Gastroesophageal sphincter (tissue), 3 donors: ENCODE data around the gene PLOD2.

Experiments used
- POLR2A ChIP-seq, 2 donors: fragments of 450-650 bp; IDR thresholded peaks; one replicate each; pipeline ENCODE4 v1.6.1; 2017; ENCODE audit warnings: antibody characterized with exemption in 2 of 2, mild to moderate bottlenecking in 2 of 2, moderate library complexity in 1 of 2
- POLR2AphosphoS5 ChIP-seq: sonication (generic); formaldehyde crosslinking; IDR thresholded peaks from one replicate; pipeline ENCODE4 v1.6.1; 2017; ENCODE audit warnings: antibody characterized with exemption
- TF ChIP-seq, protein P1 (sequence below), 4 experiments: fragments of 200-600 bp in 2 of 4; fragments of 450-650 bp in 2 of 4; sonication (generic) in 1 of 4; IDR thresholded peaks; one replicate each; pipeline ENCODE4 v1.5.1; 2017 to 2019; ENCODE audit warnings: antibody characterized with exemption in 4 of 4, mild to moderate bottlenecking in 2 of 4, moderate library complexity in 2 of 4

GRCh38 chr3:146134348-146135117, 26.5 kb downstream of the PLOD2 start:
- TF ChIP-seq, protein P1, sequence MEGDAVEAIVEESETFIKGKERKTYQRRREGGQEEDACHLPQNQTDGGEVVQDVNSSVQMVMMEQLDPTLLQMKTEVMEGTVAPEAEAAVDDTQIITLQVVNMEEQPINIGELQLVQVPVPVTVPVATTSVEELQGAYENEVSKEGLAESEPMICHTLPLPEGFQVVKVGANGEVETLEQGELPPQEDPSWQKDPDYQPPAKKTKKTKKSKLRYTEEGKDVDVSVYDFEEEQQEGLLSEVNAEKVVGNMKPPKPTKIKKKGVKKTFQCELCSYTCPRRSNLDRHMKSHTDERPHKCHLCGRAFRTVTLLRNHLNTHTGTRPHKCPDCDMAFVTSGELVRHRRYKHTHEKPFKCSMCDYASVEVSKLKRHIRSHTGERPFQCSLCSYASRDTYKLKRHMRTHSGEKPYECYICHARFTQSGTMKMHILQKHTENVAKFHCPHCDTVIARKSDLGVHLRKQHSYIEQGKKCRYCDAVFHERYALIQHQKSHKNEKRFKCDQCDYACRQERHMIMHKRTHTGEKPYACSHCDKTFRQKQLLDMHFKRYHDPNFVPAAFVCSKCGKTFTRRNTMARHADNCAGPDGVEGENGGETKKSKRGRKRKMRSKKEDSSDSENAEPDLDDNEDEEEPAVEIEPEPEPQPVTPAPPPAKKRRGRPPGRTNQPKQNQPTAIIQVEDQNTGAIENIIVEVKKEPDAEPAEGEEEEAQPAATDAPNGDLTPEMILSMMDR (IDR thresholded peaks at IDR 0.05): no peak
- no peak for TF ChIP-seq POLR2A (IDR thresholded peaks at IDR 0.05)
- TF ChIP-seq POLR2AphosphoS5: no peak
